ENCODE data around the gene ADGRF3.
A peak's percentile ranks its signal among the peaks of the same experiment; 100 is the strongest.
"Not testable (repeated sequence)": the region's sequence is repeated elsewhere in the genome, so short reads cannot be mapped to it uniquely, and the experiment has no call there.

The ADGRF3 gene

DNA sequence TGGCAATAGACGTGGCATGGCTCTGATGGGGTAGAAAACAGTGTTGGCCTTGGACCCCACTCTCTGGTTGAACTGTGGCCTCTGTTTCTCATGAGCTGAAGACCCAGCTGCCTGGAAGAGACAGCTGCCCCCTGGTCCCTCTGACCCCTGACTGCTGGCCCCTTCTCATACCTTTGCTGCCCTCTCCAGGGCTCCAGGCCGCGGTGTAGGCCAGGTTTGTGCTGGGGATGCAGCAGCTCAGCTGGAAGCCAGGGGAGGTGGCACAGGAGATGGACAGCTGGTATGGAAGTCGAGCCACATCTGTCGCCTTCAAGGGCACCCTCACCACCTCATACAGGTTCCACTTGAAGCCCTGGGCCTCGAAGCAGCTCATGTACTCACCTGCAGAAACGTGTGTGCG is 32.3 kb downstream of the ADGRF3 start:
- DNase-seq, result no peak

DNA sequence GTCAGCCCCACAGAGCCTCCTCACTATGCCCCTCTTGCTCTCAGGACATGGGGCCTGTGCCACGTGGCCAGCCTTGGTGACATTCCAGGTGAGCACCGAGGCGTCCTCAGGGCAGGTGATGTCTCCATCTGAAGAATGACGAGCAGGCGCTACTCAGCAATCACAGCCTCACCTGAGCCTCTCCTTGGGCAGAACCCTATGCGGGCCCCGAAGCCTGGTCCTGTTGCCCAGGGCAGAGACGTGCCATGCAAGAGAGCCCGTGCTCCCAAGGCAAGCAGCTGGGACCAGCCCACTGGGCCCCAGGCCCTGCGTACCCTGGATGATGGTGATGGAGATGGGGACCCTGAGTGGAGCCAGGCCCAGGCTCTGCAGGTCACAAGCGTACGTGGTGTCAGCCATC is 33.1 kb downstream of the ADGRF3 start:
- no peak for DNase-seq

GRCh38 chr2:26312471-26312870 is 34.1 kb downstream of the ADGRF3 start:
- no peak for DNase-seq

DNA sequence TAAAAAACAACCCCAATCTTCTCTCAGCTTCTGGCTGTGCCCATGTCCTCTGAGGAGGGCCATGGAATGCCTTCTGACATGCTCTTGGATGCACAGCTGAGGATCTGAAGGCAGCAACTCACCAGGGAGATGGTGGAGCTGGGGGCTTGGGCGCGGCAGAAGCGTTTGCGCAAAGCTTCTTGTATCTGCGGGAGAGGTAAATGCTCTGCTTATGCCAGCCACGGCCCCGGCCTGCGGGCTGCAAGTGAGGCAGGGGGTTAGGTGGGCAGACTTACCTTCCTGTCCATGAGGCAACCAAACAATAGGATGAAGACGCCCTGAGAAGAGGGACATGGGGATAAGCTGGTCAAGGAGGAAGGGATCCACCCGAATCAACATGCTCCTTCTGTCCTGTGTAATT is 36.7 kb downstream of the ADGRF3 start:
- no peak for DNase-seq

- DNase-seq, result no peak
These were observed 41.0 kb downstream of the ADGRF3 start for GRCh38 chr2:26305540-26305939.

- not testable (repeated sequence) for DNase-seq
These were observed 41.5 kb downstream of the ADGRF3 start for GRCh38 chr2:26305094-26305493.

GRCh38 chr2:26302846-26303245 is 43.7 kb downstream of the ADGRF3 start:
- no peak for DNase-seq

GRCh38 chr2:26300234-26300925 is 46.2 kb downstream of the ADGRF3 start:
- no peak for DNase-seq

- no peak for DNase-seq
These were observed 47.0 kb downstream of the ADGRF3 start for GRCh38 chr2:26299471-26300101.

- peak in 2 of 4 experiments; percentile 23 to 30 for DNase-seq
These were observed 47.8 kb downstream of the ADGRF3 start for GRCh38 chr2:26298638-26299393.

GRCh38 chr2:26298286-26298637 is 48.3 kb downstream of the ADGRF3 start:
- DNase-seq, result no peak

- DNase-seq, result no peak
These were observed 49.5 kb downstream of the ADGRF3 start for GRCh38 chr2:26297061-26297460.

- DNase-seq, result no peak
These were observed 51.1 kb downstream of the ADGRF3 start for GRCh38 chr2:26295511-26295910.

GRCh38 chr2:26292646-26293045 is 53.9 kb downstream of the ADGRF3 start:
- no peak for DNase-seq

- no peak for DNase-seq
These were observed 56.6 kb downstream of the ADGRF3 start for GRCh38 chr2:26290001-26290400.

DNA sequence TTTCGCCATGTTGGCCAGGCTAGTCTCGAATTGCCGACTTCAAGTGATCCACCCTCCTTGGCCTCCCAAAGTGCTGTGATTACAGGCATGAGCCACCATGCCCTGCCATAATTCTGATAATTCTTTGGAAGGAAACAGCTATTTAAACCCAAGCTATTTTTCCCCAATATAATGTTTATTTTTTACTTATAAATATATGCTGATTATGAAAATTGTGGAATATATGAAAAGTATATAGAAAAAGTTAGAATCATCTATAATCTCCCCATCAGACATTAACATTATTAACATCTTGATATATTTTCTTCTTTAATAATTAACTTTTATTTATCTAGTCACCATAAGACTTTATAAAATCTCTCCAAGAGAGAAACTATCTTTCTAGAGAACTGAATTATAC is 60.7 kb downstream of the ADGRF3 start:
- no peak for DNase-seq

GRCh38 chr2:26284132-26284531 is 62.5 kb downstream of the ADGRF3 start:
- DNase-seq, result no peak

GRCh38 chr2:26283606-26284005 is 63.0 kb downstream of the ADGRF3 start:
- no peak for DNase-seq

GRCh38 chr2:26281226-26281625 is 65.4 kb downstream of the ADGRF3 start:
- DNase-seq, result no peak

DNA sequence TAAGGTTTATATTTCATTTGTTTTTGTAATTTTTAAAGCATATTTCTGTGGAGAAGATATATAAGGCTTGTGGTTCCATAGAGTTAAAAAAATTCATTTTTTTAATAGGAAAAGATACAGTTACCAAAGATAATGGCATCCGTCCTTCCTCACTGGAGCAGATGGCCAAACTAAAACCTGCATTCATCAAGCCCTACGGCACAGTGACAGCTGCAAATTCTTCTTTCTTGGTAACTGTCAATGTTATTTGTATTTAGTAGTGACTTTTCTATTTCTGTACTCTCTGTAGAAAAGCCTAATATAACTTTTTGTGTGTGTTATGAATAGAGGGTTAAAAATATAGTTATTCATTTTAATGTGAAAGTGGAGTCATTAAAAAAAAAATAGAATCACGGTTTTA is 66.7 kb downstream of the ADGRF3 start:
- no peak for DNase-seq

DNA sequence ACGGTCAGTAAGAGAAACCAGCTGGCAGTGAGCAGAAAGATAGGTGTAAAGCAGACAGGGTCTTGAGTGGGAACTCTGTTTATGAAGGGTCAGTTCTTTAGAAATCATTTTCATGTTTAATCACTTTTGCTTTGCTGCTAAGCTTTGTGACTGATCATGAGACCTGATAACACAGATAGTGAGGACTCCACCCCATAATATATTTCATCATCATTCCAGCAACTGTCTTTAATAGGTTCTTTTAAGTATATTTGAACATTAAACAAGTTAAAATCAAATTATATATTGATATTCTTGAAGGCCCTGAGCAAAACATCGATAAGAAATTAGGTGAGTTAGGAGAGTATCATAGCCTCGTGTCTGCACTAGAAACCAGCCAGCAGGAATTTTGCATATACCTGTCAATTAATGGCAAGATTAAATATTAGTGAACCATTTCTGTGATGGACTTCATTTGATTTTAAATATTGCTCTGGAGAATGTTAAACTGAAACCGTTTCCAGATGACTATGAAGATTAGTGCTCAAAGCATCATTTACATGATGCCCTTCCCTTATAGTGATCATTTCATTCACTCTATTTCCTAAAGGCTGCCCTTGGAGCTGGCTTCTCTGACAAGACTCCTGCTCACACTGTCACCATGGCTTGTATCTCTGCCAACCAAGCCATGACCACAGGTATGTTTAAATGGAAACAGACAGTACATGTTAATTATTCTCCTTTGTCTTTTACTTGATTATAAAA is 69.9 kb downstream of the ADGRF3 start:
- DNase-seq, result no peak

DNA sequence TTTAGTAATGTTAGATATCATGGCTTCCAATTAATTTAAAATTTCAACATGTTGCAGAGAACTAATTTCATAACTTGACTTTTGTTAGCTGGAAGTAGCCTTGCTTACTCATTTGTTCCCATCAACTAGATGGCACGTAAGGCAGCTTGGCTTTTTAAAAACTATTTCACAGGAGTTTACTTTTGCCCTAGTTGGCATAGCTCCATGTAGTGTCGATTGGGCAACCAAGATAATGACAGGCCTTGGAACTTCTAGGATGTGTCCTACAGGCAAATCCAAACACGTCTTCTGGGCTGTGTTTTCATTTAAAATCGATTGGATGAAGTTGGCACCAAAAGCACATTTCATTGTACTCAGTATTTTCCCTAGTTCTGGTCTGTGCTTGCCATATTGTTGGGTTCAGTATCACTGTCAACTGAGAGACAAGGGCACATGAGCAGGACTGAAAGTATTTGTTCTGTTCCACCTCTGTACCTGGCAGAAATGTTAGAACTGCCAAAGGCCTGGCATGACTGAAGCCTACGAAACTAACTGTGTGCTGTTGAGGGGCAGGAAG is 72.5 kb downstream of the ADGRF3 start:
- no peak for DNase-seq

- no peak for DNase-seq
These were observed 73.1 kb downstream of the ADGRF3 start for GRCh38 chr2:26273501-26273900.
